MM.1S (cell line): ENCODE data around the gene RFPL3.

Source experiments
- CTCF ChIP-seq: fragments of 300-600 bp; sonication (generic); IDR thresholded peaks from 2 replicates; pipeline ENCODE4 v1.5.1; 2016; ENCODE audit warnings: antibody characterized with exemption, low read length, mixed read lengths
- EZH2 ChIP-seq: fragments of 300-600 bp; sonication (generic); optimal IDR thresholded peaks from 2 replicates; pipeline ENCODE3; 2017; ENCODE audit warnings: low read depth, mild to moderate bottlenecking, antibody characterized with exemption, low read length, mixed read lengths
- EZH2phosphoT487 ChIP-seq: fragments of 300-600 bp; sonication (generic); IDR thresholded peaks from 2 replicates; pipeline ENCODE4 v1.6.1; 2018; ENCODE audit warnings: antibody characterized with exemption, low read length

GRCh38 chr22:32407312-32407711 is 49.6 kb downstream of the RFPL3 start:
- no peak for TF ChIP-seq CTCF
- TF ChIP-seq EZH2, result no peak
- no peak for TF ChIP-seq EZH2phosphoT487
